GOT3 (cell line): Measurements from ENCODE around the gene HTRA2.
"Not testable (repeated sequence)": the region's sequence is repeated elsewhere in the genome, so short reads cannot be mapped to it uniquely, and the experiment has no call there.

Source experiments
- DNase-seq: peaks from one replicate; lab custom pipeline; 2025; ENCODE audit warnings: mixed read lengths; lab: John Stamatoyannopoulos, UW

Gene HTRA2

GRCh38 chr2:74529357-74530238 is at the start of gene HTRA2, which contains the start of gene AUP1:
TSS of gene HTRA2 (plus strand) at chr2:74529933. CDS start at chr2:74530007, 74 bp downstream.
TSS of gene AUP1 (minus strand) at chr2:74529706. CDS start at chr2:74529629, 77 bp downstream.
- DNase-seq, result peak; percentile 93

DNA sequence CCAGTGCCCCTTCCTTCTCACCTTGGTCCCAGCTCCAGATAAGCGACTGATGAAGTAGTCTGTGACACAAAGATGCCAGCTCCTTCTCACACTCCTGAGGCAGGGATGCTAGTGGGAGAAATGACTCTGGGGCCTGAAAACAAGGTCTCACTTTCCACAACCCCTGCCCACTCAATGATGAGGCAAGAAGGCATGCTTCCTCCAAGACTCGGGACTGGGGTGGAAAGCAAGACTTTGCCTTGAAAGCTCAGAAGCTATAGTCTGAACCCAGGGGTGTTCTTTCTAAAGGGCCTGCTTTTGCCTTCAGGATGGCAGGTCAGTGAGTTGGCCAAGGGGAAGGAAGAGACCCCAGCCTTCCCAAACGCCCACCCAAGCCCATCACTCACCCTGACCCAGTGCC is 48.3 kb upstream of the HTRA2 start:
- no peak for DNase-seq

DNA sequence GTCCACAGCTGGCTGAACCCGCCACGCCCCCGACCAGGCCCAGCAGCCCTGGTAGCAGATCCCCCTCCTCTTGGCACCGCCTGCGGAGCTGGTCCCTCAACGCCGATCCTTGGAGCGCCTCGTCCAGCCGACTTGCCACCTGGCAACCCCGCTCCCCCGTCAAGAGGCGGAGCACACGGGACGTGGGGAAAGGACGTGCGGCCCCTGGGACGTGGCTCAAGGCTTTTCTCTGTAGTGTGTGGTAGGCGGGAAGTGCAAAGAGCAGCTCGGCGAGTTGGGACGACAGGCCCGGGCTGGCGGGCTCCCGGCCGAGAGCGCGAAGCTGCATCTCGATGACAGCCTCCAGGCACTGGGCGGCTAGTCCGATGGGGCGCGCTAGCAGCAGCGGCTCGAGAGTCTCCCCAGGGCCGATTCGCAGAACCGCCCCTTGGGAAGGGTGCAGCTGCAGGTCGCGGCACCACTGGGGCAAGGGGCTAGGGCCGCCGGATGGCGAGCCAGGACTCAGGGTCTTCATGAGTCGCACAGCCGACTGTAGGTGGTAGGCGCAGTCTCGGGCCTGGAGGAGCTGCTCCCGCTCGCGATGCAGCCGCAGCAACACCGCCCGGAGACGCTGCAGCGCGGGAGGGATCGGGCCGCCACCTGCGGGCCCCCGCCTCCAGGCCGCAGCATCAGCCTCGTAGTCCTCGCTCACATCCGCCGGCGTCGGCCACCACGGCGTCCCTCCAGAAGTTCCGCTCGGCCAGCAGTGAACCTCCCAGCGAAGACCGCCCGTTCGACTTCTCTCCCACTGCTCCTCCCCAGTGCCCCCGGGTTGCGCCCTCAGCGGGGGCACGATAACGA is 47.6 kb upstream of the HTRA2 start:
- DNase-seq, result no peak

- DNase-seq, result peak; percentile 86
Measured at GRCh38 chr2:74482801-74483674, 46.7 kb upstream of the HTRA2 start, which contains the start of the genes CCDC142 and TTC31. TSS of gene CCDC142 (minus strand) at chr2:74482998. CDS start at chr2:74482837, 161 bp downstream. TSS of gene TTC31 (plus strand) at chr2:74483081. CDS start at chr2:74483096, 15 bp downstream.

GRCh38 chr2:74483675-74484164 is 46.0 kb upstream of the HTRA2 start:
- not testable (repeated sequence) for DNase-seq

DNA sequence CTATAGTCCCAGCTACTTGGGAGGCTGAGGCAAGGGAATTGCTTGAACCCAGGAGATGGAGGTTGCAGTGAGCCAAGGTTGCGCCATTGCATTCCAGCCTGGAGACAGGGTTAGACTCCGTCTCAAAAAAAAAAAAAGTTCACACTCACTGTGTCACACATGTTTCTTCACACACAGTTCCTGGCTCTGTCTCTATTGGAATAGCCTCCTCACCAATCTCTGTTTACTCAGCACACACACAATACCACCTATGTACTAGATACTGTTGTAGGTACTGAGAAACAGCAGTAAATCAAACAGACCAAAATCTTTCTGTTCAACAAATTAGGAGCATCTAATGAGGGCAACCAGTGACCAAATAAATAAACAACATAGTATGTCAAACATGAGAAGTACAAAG is 43.6 kb upstream of the HTRA2 start:
- no peak for DNase-seq

- DNase-seq, result no peak
Measured at GRCh38 chr2:74488643-74489481, 40.9 kb upstream of the HTRA2 start.

- DNase-seq, result no peak
Measured at GRCh38 chr2:74489906-74490305, 39.8 kb upstream of the HTRA2 start.

DNA sequence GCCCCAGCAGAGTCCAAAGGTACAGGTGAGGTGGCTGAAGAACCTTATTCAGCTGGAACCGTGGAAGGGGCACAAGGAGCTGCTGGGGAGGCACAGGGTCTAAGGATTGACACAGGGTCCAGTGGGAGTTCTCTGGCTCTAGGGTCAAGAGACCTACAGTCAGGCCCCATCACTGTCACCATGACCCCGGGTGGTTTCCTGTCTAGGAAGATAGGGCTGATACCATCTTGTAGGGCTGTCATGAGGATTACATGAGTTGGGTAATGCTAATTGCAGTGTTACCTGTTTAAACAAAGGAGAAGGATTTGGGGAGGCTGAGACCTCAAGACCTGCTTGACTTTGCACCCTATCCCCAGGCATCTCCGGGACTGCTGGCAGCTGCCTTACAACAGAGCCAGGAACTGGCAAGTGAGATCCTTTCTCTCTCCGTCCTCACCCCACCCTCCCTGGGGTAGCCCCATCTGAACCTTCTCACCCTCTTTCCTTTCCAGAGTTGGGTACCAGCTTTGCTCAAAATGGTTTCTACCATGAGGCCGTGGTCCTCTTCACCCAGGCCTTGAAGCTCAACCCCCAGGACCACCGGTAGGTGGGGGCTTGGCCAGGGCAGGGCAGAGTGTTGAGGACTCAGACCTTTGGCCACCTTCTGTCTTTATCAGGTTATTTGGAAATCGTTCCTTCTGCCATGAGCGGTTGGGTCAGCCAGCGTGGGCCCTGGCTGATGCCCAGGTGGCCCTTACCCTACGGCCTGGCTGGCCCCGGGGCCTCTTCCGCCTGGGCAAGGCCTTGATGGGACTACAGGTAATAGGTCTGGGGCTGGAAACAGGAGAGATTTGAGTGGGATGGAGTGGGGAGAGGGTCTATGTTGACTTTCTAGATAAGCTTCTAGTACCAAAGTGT is 37.8 kb upstream of the HTRA2 start:
- no peak for DNase-seq

DNA sequence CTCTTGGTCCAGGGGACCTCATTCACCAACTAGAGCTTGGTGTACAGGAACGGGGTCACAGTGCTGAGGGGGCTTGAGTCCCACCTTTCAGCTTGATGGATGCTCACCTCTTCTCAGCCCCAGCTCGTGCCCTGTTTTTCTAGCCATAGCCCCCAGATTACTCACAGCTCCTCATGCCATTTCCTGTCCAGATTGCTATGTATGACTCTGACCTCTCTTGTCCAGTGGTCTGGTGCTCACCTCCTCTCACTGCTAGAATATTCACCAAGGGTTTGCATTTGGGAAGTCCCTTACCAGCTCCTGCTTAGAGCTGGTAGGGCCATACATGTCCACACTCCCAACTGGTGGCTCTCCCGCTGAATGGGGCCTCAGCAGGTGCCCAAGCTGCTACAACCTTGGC is 36.2 kb upstream of the HTRA2 start:
- DNase-seq, result no peak

DNA sequence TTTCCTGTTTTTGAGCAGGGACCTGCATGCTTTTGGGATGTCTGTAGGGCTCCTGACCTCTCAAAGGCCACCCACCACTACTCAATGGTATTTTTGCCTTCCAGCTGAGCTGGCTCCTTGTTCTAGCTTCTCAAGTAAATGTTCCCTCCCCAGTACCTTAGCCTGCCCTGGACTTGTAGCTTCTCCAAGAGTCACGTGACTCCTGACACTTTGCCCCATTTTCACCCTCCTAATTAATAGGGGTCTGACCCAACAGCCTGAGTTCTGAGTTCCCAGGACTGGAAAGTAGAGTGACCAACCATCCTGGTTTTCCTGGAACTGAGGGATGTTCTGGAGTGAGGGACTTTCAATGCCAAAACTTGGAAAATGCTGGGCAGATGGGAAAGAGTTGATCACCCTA is 34.3 kb upstream of the HTRA2 start:
- no peak for DNase-seq

DNA sequence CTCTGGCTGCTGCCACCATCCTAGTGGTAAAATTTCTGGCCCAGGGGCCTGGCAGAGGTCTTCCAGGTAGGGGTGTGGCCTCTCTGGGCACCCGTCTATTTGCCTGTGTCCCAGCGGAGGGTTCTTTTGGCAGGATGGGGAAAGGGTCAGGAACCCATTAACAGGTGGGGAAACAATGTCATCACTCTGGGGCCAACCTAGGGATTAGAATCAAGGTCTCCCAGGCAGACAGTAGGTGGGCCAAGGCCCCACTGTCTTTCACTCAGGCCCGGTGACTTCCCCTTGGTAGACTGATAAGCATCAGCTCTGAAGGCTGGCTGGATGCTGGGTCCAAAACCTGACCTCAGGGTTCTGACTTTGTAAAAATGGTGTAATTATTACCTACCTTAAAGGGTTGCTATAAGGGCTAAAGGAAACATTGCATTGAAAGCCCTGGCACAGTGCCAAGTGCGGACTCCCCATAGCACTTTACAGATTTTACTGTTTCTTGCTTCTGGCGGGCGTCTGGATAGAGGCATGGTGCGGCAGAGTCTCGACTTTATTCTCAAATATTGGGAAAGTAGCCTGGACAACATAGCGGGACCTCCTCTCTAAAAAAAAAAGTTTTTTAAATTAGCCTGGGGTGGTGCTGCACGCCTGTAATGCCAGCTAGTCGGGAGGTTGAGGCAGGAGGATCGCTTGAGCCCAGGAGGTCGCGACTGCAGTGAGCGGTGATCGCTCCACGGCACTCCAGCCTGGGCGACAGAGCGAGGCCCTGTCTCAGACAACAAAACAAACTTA is 32.5 kb upstream of the HTRA2 start:
- no peak for DNase-seq

- no peak for DNase-seq
Measured at GRCh38 chr2:74497777-74498499, 31.8 kb upstream of the HTRA2 start.

- DNase-seq, result no peak
Measured at GRCh38 chr2:74498500-74499266, 31.1 kb upstream of the HTRA2 start.

GRCh38 chr2:74499267-74499939 is 30.3 kb upstream of the HTRA2 start, which contains the start of gene LBX2:
TSS of gene LBX2 (minus strand) at chr2:74499603. CDS start at chr2:74499537, 66 bp downstream.
- DNase-seq, result no peak

DNA sequence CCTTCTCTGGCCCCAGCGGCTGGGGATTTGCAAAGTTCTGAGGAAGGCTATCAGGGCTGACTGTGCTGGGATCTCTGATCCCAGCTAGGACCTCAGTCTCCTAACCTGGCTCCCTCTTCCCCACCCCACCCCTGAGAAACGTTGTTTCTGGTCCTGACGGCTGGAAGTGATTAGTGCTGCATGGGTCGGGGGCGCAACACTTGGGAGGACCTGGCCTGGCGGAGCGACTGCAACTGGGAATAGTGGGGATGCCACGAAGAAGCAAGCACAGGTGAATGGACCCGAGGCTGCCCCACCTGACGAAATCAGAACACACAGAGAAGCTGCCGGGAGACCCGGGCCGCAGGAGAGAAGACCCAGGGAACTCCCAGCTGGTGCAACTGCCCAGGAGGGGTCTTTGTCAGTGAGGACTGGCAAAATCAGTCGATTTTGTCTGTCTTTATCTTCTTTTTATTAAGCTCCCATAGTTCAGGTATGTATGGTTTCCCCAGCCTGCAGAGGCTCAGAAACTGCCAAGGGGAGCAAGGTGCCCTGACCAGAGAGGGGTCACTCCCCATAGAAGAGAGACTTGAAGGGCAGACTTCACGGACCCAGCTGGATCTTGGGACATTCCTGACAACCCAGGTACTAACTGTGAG is 29.7 kb upstream of the HTRA2 start:
- no peak for DNase-seq
